ENCODE results near the gene RABGGTB. TPM values are rescaled to one million over a fixed set of nuclear protein-coding genes. Genes with fewer than 3 reads are reported as not detected.
A peak's percentile ranks its signal among the peaks of the same experiment; 100 is the strongest.

RABGGTB gene
- total RNA-seq, 3 donors from 2014 or later (not counting 1 experiment from before 2014, with no cell fraction given) = 100.0 to 120 (median 118) TPM

DNA sequence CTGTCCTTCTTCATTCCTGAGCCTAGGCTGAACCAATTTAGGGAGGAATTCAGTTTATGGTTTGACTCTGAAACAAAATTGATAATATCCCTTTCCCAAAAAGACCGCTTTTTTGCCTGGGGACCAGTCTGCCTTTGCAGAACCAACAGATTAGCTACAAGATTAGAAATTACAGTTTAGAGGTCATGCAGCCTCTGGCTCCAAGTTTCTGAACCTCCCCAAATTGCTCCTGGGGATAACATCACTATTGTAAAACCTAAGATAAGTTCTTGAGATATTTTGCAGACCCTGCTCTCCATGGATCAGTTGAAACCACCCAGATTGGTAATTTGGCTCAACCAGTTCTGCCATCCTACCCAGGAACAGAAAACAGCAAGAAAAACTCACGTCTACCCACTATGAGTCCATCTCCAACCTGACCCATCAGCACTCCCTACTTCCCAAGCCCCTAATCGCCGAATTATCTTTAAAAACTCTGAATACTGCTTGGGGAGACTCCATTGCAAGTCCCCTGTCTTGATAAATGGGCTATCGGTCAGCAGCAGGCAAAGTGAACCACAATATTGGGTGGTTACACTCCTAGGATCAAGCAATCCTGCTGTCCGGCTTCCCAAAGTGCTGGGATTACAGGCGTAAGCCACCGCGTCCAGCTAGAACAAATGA lies 605 bp upstream of the RABGGTB start:
- H3K4me1 ChIP-seq (ENCODE audit: control insufficient read depth, insufficient read depth, low read length) = peaks cover 27% of the 10 kb centered on the region
- no peaks in the 10 kb centered on the region for H3K9me3 Mint-ChIP-seq
- no peak for DNase-seq
- H3K27ac Mint-ChIP-seq = peak overlapping the region; percentile 95 to 96
- H3K36me3 Mint-ChIP-seq = peaks cover 13% of the 10 kb centered on the region
- ATAC-seq = no peak
- H3K4me3 ChIP-seq (ENCODE audit: low read length) = peak overlapping the region; percentile 63
- TF ChIP-seq, protein P1, sequence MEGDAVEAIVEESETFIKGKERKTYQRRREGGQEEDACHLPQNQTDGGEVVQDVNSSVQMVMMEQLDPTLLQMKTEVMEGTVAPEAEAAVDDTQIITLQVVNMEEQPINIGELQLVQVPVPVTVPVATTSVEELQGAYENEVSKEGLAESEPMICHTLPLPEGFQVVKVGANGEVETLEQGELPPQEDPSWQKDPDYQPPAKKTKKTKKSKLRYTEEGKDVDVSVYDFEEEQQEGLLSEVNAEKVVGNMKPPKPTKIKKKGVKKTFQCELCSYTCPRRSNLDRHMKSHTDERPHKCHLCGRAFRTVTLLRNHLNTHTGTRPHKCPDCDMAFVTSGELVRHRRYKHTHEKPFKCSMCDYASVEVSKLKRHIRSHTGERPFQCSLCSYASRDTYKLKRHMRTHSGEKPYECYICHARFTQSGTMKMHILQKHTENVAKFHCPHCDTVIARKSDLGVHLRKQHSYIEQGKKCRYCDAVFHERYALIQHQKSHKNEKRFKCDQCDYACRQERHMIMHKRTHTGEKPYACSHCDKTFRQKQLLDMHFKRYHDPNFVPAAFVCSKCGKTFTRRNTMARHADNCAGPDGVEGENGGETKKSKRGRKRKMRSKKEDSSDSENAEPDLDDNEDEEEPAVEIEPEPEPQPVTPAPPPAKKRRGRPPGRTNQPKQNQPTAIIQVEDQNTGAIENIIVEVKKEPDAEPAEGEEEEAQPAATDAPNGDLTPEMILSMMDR (IDR thresholded peaks at IDR 0.05) = no peak
- H3K9me3 ChIP-seq (ENCODE audit: control insufficient read depth, insufficient read depth, low read length) = no peaks in the 10 kb centered on the region
- H3K27me3 ChIP-seq (ENCODE audit: control insufficient read depth, insufficient read depth, low read length) = no peaks in the 10 kb centered on the region
- peaks cover 14% of the 10 kb centered on the region for H3K36me3 ChIP-seq (ENCODE audit: control insufficient read depth, insufficient read depth, low read length)
- H3K4me3 Mint-ChIP-seq = peak overlapping the region; percentile 98
- peak overlapping the region; percentile 67 for H3K27ac ChIP-seq (ENCODE audit: low read length)
- 17% methylated on average over 9 of the region's 9 CpGs for WGBS (ENCODE audit: insufficient coverage)
- peaks cover 65% of the 10 kb centered on the region in 2 donors for H3K4me1 Mint-ChIP-seq
- intact Hi-C loops (cut with micrococcal nuclease) = no loop called here
- H3K27me3 Mint-ChIP-seq (ENCODE audit: low read depth in 2 of 2) = peaks cover 4 to 5% of the 10 kb centered on the region in 2 donors

DNA sequence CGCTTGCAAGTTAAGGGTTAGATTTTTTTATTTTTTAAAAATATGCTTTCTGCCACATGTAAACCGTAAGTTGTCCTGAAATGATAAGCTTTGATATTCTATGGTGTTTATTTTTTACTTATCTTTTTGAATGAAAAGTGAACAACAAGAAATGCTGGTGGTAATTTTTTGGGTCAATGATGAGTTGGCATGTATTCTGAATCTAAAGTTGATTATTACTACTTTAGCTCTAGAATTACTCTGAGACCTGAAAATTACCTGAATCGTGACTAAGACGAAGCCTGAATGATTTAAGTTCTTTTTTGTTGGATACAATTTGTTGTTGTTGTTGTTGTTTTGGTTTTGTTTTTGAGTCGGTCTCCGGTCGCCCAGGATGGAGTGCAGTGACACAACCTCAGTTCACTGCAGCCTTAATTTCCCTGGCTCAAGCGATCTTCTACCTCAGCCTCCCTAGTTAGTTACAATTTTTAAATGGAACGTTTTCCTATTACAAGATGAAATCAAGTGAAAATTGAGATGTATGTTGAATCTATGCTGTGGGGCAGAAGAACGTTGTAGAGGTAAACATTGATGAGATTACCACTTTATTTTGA lies 941 bp downstream of the RABGGTB start:
- H3K36me3 Mint-ChIP-seq = peaks cover 29% of the 10 kb centered on the region
- H3K27ac Mint-ChIP-seq = peak overlapping the region; percentile 95 to 96
- intact Hi-C loops (cut with micrococcal nuclease) = loop anchor here (1.0 kb wide), 1 partner anchor 63 kb away; the partner anchor contains the start of gene ACADM
- no peaks in the 10 kb centered on the region for H3K27me3 Mint-ChIP-seq (ENCODE audit: low read depth in 2 of 2)
- no peaks in the 10 kb centered on the region for H3K9me3 ChIP-seq (ENCODE audit: control insufficient read depth, insufficient read depth, low read length)
- WGBS (ENCODE audit: insufficient coverage) = 3% methylated on average over 9 of the region's 10 CpGs
- DNase-seq (peak in 1 of 2 donors; percentile 25), ATAC-seq (no peak)
- H3K4me1 ChIP-seq (ENCODE audit: control insufficient read depth, insufficient read depth, low read length) = peaks cover 31% of the 10 kb centered on the region
- peaks cover 29% of the 10 kb centered on the region for H3K36me3 ChIP-seq (ENCODE audit: control insufficient read depth, insufficient read depth, low read length)
- TF ChIP-seq, protein P1 (IDR thresholded peaks at IDR 0.05) = no peak
- H3K9me3 Mint-ChIP-seq = no peaks in the 10 kb centered on the region
- H3K27me3 ChIP-seq (ENCODE audit: control insufficient read depth, insufficient read depth, low read length) = no peaks in the 10 kb centered on the region
- no peak overlapping the region for H3K27ac ChIP-seq (ENCODE audit: low read length)
- peak overlapping the region; percentile 98 for H3K4me3 Mint-ChIP-seq
- peaks cover 78 to 79% of the 10 kb centered on the region in 2 donors for H3K4me1 Mint-ChIP-seq
- peak overlapping the region; percentile 63 for H3K4me3 ChIP-seq (ENCODE audit: low read length)

- H3K27ac Mint-ChIP-seq = peak overlapping the region; percentile 95 to 96
- Histone ChIP-seq H3K4me3 (ENCODE audit: low read length) (peak overlapping the region; percentile 63), H3K36me3 (ENCODE audit: control insufficient read depth, insufficient read depth, low read length) (peaks cover 34% of the 10 kb centered on the region), H3K9me3 (ENCODE audit: control insufficient read depth, insufficient read depth, low read length) (no peaks in the 10 kb centered on the region), H3K27me3 (ENCODE audit: control insufficient read depth, insufficient read depth, low read length) (no peaks in the 10 kb centered on the region), H3K4me1 (ENCODE audit: control insufficient read depth, insufficient read depth, low read length) (peaks cover 31% of the 10 kb centered on the region), H3K27ac (ENCODE audit: low read length) (no peak overlapping the region)
- intact Hi-C loops (cut with micrococcal nuclease) = no loop called here
- no peak for ATAC-seq
- TF ChIP-seq, protein P1 (IDR thresholded peaks at IDR 0.05) = no peak
- peaks cover 31% of the 10 kb centered on the region for H3K36me3 Mint-ChIP-seq
- peaks cover 79 to 83% of the 10 kb centered on the region in 2 donors for H3K4me1 Mint-ChIP-seq
- no peaks in the 10 kb centered on the region for H3K27me3 Mint-ChIP-seq (ENCODE audit: low read depth in 2 of 2)
- H3K9me3 Mint-ChIP-seq = no peaks in the 10 kb centered on the region
- 12% methylated on average over 4 of the region's 4 CpGs for WGBS (ENCODE audit: insufficient coverage)
- peak overlapping the region; percentile 98 for H3K4me3 Mint-ChIP-seq
- peak in 1 of 2 donors; percentile 38 for DNase-seq
Observed at GRCh38 chr1:75787524-75787923, 1.5 kb downstream of the RABGGTB start.

All from natural killer cell (primary cell).